ENCODE data around the gene PLA1A.
A peak's percentile ranks its signal among the peaks of the same experiment; 100 is the strongest.

The PLA1A gene

GRCh38 chr3:119609301-119609700 is 11.6 kb downstream of the PLA1A start:
- DNase-seq = no peak

DNA sequence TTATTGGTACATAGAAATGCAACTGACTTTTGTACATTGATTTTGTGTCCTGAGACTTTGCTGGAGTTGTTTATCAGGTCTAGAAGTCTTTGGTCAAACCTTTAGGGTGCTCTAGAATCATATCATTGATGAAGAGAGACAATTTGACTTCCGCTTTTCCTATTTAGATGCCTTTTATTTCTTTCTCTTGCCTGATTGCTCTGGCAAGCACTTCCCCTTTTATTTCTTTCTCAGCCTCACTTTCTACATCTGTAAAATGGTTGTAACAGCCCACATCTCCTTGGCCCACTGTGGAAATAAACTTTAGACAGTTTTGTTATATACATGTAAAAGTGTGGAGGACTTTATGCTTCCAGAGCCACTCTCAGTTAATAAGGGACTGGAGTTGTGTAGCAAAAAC is 14.0 kb downstream of the PLA1A start:
- no peak for DNase-seq

DNA sequence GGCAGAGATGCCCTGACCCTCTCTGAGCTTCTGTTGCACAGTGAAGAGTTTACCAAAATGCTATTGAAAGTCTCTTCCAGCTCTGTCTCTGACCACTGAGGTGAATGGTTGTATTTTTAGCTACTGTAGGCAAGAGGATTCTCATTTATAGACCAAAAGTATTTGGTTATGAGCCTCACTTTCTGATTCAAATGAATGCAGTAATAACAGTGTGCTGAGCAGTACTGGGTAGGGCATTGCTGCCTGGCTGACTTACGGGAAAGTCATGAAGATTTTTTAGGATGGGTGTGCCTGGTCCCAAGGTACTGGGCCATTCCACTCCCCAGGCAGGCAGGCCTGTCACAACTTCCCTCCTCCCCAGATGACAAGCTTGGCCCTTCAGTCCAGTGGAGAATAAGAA is 15.5 kb downstream of the PLA1A start:
- DNase-seq = no peak

DNA sequence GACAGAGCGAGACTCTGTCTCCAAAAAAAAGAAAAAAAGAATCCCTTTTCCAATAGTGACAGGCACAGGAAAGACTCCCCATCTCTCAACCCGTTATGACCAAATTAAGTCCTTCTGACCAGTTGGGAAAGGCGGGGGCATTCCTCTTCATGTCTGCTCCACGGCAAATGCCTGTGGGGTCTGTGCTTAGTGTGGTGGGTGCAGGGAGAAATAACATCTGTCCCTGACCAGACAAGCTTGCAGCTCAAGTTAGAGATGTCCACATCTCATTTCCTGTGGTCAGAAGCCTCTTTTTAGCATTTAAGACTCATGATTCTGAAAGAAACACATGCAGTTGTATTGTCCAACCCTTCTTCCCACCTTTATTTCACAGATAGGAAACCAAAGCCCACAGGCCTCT is 16.2 kb downstream of the PLA1A start:
- no peak for DNase-seq

- no peak for DNase-seq
These were observed 18.4 kb downstream of the PLA1A start for GRCh38 chr3:119616056-119616455.

- no peak for DNase-seq
These were observed 21.4 kb downstream of the PLA1A start for GRCh38 chr3:119619094-119619493.

DNA sequence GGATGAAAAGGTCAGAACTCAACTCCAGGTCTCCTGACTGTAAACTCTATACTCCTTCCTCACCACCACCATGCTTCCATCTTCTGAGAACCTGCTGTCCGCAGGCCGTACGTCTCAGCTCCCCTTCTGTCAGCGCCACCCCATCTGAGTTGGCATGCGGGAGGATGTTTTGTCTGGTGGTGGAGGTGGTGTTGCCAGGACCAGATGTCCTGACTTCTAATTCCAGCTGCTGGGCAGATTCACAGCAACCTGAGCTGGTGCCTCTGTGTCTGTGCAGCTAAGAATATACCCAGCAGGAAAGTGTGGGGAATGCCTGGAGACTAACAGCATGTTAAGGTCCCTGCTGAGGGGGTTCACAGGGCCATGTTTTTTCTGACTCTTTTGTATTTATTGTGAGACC is 23.2 kb downstream of the PLA1A start:
- peak; percentile 74 for DNase-seq

GRCh38 chr3:119624002-119624720 is 26.5 kb downstream of the PLA1A start:
- no peak for DNase-seq

- no peak for DNase-seq
These were observed 27.9 kb downstream of the PLA1A start for GRCh38 chr3:119625451-119626153.

DNA sequence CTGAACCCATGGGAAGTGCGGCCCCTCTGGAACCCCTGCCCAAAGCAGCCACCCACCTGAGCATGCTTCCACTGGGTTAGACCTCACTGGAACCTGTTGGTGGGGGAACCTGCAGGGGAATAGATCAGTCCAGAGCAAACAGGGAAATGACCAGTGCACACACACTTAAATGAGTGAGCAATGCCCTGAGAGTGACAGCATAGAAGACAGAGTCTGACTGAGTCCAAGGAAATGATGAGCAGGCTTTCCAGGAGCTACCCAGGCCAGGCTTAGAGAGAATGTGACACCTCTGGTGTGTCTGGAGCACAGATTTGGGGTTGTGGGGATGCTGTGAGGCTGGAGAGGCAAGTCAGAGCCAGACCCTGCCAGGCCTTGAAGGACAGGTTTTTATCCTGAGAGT is 28.5 kb downstream of the PLA1A start:
- DNase-seq = no peak

DNA sequence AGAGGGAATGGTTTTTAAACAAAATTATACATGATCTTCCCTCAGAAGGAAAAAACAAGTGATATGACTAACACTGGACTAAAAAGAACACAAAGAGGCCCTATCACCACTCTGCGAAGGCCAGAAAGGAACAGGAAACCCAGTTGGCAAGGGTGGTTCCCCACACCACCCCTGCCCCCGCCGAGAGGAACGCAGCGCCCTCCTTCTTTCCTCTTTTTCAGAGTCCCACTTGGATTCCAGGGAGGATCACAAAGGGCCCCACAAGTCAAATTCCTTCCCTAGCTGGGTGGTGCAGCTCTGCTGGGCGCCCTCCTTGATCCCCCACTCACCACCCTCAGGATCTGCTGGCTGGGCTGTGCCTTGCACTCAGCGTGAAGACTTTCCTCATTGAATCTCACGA is 29.8 kb downstream of the PLA1A start:
- no peak for DNase-seq

DNA sequence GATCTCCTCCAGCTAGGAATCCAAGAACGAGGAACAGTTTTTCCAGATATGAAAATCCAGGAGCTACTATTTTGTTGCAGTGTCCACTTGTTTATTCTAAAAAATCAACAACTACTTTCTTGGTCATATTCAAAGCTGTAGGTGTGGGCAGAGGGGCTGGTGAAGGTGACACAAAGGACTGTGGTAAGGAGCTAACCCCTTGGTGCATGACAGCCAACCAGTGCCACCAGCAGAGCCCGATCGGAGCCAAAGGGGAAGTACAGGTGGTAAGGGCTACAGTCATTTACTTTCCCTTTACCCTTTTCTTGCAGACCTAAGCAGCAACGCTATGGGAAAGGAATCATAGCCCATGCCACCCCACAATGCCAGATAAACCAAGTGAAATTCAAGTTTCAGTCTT is 30.7 kb downstream of the PLA1A start:
- no peak for DNase-seq

DNA sequence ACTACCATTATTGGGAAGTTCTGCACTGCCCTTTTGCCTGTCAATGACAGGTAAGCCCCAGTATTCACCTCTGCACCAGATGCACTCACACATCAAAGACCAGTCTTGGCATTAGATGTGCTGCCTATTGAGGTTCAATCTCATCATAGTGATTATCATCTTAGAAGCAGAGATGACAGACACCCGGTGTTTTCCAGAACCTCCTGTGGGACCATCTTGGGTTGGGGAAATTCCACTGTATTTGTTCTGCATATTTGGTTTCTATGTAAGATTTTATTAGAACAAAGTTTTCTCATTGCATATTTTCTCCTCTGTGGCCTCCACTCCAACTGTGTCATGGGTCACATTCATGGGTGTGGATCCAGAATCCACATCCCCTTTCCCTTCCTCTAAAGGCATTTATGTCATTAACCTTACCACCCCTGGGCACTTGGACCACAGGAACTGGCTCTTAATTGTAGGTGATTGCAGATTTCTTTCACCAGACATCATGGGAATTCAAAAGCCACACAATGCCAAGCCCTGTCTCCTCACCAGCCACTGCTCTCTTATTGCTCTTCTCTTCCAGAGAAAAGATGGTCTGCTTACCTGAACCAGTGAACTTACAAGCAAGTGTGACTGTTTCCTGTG is 31.2 kb downstream of the PLA1A start:
- no peak for DNase-seq

- no peak for DNase-seq
These were observed 32.6 kb downstream of the PLA1A start for GRCh38 chr3:119630128-119630879.

- no peak for DNase-seq
These were observed 33.2 kb downstream of the PLA1A start for GRCh38 chr3:119630880-119631329.

- no peak for DNase-seq
These were observed 33.8 kb downstream of the PLA1A start for GRCh38 chr3:119631516-119631915.

- no peak for DNase-seq
These were observed 34.5 kb downstream of the PLA1A start for GRCh38 chr3:119632216-119632615.

GRCh38 chr3:119632829-119633228 is 35.1 kb downstream of the PLA1A start:
- DNase-seq = no peak

DNA sequence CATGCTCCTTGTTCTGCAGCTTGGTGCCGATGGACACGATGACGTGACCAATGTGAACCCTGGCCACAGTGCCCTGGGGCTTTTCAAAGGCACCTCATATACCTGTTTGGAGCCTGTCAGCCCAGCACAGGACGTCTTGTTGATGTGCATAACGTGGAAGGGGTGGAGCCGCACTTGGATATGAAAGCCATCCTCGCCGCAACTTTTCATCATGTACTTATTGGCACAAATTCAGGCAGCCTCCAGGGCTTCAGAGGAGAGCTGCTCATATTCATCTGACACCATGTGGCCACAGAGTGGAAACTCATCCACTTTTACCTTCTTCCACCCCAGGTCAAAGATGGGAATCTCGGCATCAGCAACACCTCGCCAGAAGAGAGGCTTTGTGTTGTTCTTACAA is 38.0 kb downstream of the PLA1A start:
- no peak for DNase-seq

DNA sequence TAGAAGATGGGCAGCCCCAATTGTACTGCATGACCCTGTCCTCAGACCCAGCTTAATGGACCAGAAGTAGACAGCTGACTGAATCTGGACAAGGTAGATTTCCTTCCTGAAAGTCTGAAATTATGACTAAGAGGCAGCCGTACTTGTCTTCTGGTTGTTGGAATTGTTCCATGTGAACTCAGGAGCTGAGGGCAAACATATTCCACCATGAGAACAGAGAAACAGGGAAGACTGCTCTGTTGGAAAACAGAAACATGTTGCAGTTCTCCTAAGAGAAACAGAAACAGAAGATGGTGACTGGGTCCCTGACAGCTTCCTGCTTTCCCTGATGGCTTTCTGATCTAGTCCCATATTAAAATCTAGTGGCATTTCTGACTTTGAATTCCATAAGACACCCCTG is 38.6 kb downstream of the PLA1A start:
- DNase-seq = no peak

DNA sequence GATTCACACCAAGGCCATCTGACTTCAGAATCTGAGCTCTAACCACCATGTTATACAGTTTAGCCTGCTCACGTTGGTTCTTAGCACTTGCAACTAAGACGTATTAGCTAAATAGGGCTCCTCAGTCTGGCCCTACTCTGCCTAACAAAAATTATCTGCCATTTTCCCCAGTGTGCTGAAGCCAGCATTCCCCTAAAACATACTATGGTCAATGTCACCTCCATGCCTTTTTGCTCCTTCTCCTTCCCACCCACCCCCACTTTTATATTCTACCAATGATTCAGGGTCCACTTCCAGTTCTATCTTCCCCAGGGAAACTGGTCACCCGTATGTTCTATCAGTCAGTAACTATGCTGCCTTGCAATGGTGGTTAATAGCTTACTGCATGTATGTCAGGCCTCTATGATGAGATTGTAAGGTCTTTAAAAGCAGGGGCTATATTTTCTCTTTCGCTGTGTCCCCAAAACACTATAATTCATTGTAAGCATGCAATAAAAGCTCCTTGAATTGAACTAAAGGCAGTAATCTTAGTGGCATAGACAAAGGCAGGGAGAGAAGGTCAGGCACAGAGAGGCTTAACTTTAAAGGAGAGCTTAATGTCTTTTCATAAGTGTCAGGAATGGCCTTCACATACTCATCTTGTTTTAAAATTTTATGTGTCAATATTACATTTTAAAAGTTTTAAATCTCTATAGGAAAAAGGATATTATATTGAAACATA is 39.4 kb downstream of the PLA1A start:
- no peak for DNase-seq

GRCh38 chr3:119637679-119638477 is 40.2 kb downstream of the PLA1A start:
- DNase-seq = no peak

Data from DMS 273 treated with DMSO at 0.1 percent for 48 hours (cell line).